ENCODE measurements around the gene REEP6.

The REEP6 gene

GRCh38 chr19:1456121-1456900 lies 34.7 kb upstream of the REEP6 start:
- no peak for DNase-seq (ENCODE audit: low spot score)

GRCh38 chr19:1457031-1457739 lies 33.8 kb upstream of the REEP6 start:
- DNase-seq (ENCODE audit: low spot score): no peak

GRCh38 chr19:1457892-1458291 lies 33.1 kb upstream of the REEP6 start:
- no peak for DNase-seq (ENCODE audit: low spot score)

- DNase-seq (ENCODE audit: low spot score): no peak
These were observed 31.5 kb upstream of the REEP6 start for GRCh38 chr19:1459479-1459878.

- DNase-seq (ENCODE audit: low spot score): no peak
These were observed 30.7 kb upstream of the REEP6 start for GRCh38 chr19:1460033-1460995.

GRCh38 chr19:1461862-1462261 lies 29.1 kb upstream of the REEP6 start:
- DNase-seq (ENCODE audit: low spot score): no peak

- DNase-seq (ENCODE audit: low spot score): no peak
These were observed 25.6 kb upstream of the REEP6 start for GRCh38 chr19:1465191-1466016.

- DNase-seq (ENCODE audit: low spot score): no peak
These were observed 24.9 kb upstream of the REEP6 start for GRCh38 chr19:1466018-1466460.

GRCh38 chr19:1466461-1467214 lies 24.3 kb upstream of the REEP6 start:
- DNase-seq (ENCODE audit: low spot score): no peak

GRCh38 chr19:1467215-1467489 lies 23.8 kb upstream of the REEP6 start:
- no peak for DNase-seq (ENCODE audit: low spot score)

GRCh38 chr19:1467490-1468273 lies 23.3 kb upstream of the REEP6 start:
- no peak for DNase-seq (ENCODE audit: low spot score)

- no peak for DNase-seq (ENCODE audit: low spot score)
These were observed 22.6 kb upstream of the REEP6 start for GRCh38 chr19:1468274-1468820.

GRCh38 chr19:1468821-1469254 lies 22.1 kb upstream of the REEP6 start:
- no peak for DNase-seq (ENCODE audit: low spot score)

GRCh38 chr19:1469255-1470054 lies 21.5 kb upstream of the REEP6 start:
- DNase-seq (ENCODE audit: low spot score): no peak

GRCh38 chr19:1470055-1470304 lies 21.0 kb upstream of the REEP6 start:
- no peak for DNase-seq (ENCODE audit: low spot score)

GRCh38 chr19:1470305-1471009 lies 20.5 kb upstream of the REEP6 start:
- DNase-seq (ENCODE audit: low spot score): peak; percentile 80

GRCh38 chr19:1471010-1471514 lies 19.9 kb upstream of the REEP6 start:
- DNase-seq (ENCODE audit: low spot score): peak; percentile 43

- peak; percentile 50 for DNase-seq (ENCODE audit: low spot score)
These were observed 19.3 kb upstream of the REEP6 start for GRCh38 chr19:1471515-1472160.
